AG09309 (cell line): Measurements from ENCODE around the gene EPHA6.

Experiments used
- DNase-seq: peaks from one replicate; pipeline ENCODE4 v3.0.0-alpha.2; 2010; ENCODE audit warnings: low read depth
- H3K4me3 ChIP-seq: 2 replicates; pipeline ENCODE4 v1.5.1; 2011; ENCODE audit warnings: mild to moderate bottlenecking, low read depth, low read length, moderate library complexity; ENCODE audit not compliant: control insufficient read depth
- TF ChIP-seq, protein P1 (sequence below): IDR thresholded peaks from 2 replicates; pipeline ENCODE4 v1.5.1; 2011; ENCODE audit warnings: mild to moderate bottlenecking, low read depth, low read length, inconsistent platforms; ENCODE audit not compliant: insufficient read depth, control insufficient read depth; ENCODE audit errors: missing control alignments

Gene EPHA6

DNA sequence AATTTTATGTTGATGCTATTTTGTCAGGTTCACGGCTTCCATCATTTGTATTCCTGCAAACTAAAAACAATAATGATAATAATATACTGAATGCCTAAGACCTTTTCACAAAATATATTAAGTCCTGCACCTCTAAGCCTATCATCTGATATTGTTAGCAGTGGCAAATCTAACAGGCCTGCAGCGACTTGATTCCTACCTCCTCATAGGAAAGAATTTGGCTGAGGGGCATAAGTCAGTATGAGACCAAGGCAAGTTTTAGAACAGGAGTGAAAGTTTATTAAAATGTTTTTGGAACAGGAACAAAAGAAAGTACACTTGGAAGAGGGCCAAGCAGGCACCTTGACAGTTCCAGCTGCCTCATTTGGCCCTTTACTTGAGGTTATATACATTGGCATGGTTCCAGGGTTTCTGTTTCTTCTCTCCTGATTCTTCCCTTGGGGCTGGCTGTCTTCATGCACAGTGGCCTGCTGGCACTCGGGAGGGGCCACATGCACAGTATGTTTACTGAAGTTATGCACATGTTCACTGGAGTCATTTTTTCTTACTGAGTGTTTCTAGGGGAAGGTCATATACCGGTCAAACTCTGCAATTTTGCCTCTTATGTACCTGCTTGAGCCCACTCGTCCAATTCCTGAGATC lies 418.1 kb downstream of the EPHA6 start:
- TF ChIP-seq, protein P1, sequence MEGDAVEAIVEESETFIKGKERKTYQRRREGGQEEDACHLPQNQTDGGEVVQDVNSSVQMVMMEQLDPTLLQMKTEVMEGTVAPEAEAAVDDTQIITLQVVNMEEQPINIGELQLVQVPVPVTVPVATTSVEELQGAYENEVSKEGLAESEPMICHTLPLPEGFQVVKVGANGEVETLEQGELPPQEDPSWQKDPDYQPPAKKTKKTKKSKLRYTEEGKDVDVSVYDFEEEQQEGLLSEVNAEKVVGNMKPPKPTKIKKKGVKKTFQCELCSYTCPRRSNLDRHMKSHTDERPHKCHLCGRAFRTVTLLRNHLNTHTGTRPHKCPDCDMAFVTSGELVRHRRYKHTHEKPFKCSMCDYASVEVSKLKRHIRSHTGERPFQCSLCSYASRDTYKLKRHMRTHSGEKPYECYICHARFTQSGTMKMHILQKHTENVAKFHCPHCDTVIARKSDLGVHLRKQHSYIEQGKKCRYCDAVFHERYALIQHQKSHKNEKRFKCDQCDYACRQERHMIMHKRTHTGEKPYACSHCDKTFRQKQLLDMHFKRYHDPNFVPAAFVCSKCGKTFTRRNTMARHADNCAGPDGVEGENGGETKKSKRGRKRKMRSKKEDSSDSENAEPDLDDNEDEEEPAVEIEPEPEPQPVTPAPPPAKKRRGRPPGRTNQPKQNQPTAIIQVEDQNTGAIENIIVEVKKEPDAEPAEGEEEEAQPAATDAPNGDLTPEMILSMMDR, result no peak
- no peak overlapping the region for H3K4me3 ChIP-seq
- DNase-seq, result no peak

DNA sequence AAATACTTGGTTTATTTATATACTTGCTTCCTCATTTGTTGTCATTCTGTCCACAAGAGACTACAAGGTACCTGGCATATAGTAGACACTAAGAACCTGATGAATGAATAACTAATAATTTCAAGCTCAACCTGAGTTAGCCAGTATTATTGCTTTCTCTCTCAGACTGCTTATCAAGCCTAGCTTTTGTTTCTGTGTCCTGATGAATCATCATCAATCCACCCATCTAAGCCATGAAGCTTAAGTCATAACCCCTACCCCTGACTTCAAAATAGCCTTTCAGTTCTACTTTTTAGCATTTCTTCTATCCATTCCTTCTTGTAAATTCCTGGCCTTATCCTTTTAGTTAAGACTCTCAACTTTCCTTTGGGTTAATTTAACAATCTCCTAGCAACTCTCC lies 420.8 kb downstream of the EPHA6 start:
- DNase-seq, result no peak
- H3K4me3 ChIP-seq, result no peak overlapping the region
- TF ChIP-seq, protein P1, result no peak

DNA sequence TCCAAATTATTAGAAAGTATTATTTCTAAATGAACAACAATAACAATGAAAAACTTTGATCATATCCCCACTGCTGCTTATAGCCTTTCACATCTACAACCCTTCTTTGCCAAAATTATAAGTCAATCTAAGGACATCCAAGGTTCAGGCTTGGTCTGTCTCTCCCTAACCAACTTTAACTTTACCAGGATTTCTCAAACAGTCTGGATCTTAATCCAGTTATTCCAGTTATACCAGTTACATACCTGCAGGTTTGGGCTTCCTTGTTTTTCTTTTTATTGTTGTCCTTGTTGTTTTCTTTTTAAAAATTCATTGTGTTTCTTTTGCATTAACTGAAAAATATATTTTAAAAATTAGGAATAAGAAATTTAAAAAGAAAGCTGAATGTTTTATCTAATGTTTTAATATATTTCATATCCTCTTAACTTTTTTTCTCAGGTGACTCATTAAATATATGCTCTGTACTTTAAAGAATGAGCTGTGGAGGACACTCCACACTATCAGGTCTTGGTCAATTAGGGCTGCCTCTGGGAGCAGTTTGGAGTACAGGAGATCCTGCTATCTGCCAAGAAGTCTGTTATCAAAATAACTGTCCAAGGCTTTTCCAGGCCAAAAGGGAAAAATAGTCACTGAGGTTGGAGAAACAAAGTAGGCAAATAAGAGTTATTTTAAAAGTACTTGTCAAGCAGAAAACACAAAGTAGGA lies 421.4 kb downstream of the EPHA6 start:
- TF ChIP-seq, protein P1, result no peak
- no peak overlapping the region for H3K4me3 ChIP-seq

DNA sequence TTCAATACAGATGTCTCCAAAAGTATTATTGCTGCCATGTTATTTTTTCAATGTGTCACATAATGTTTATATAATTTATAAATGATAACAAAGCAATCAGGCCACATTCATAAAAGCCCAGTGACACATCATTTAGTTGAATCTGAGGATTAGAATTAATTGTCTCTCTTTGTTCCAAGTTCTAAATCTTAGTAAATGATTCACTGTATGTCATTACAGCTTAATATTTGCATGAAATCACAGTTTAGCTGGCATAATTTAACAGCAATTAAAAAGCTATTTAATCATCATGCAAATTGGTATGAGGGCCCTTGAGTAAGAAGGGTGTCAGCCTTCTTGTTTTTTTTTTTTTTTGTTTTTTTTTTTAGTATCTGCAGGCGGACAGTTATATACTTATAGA lies 427.0 kb downstream of the EPHA6 start:
- TF ChIP-seq, protein P1, result no peak
- no peak overlapping the region for H3K4me3 ChIP-seq
- DNase-seq, result no peak

More for the DNA sequence above, 421.4 kb downstream of the EPHA6 start:
- no peak for DNase-seq

- DNase-seq, result no peak
- TF ChIP-seq, protein P1, result no peak
- no peak overlapping the region for H3K4me3 ChIP-seq
Measured at GRCh38 chr3:97245201-97245910, 431.0 kb downstream of the EPHA6 start.

- H3K4me3 ChIP-seq, result no peak overlapping the region
- TF ChIP-seq, protein P1, result no peak
- no peak for DNase-seq
Measured at GRCh38 chr3:97256060-97256459, 441.7 kb downstream of the EPHA6 start.
